Left ventricle myocardium inferior (tissue), 1 donor: ENCODE results near the gene PEG3. TPM values are rescaled to one million over a fixed set of nuclear protein-coding genes. Genes with fewer than 3 reads are reported as not detected.

Source experiments
- DNase-seq: peaks from one replicate; pipeline ENCODE4 v3.0.0-alpha.2; 2020
- H3K27ac ChIP-seq: fragments of 200-600 bp; replicated peaks from 2 replicates; pipeline ENCODE4 v1.8.0; 2021
- H3K27me3 ChIP-seq: fragments of 200-600 bp; 2 replicates; pipeline ENCODE4 v1.8.0; 2021; ENCODE audit warnings: low read depth
- H3K36me3 ChIP-seq: fragments of 200-600 bp; 2 replicates; pipeline ENCODE4 v1.8.0; 2021
- H3K4me1 ChIP-seq: fragments of 200-600 bp; 2 replicates; pipeline ENCODE4 v1.8.0; 2021
- H3K4me3 ChIP-seq: fragments of 200-600 bp; 2 replicates; pipeline ENCODE4 v1.8.0; 2021; ENCODE audit warnings: mild to moderate bottlenecking, moderate library complexity
- H3K9me3 ChIP-seq: fragments of 200-600 bp; replicated peaks from 2 replicates; pipeline ENCODE4 v1.8.0; 2021
- CTCF ChIP-seq: fragments of 200-600 bp; IDR thresholded peaks from 2 replicates; pipeline ENCODE4 v1.8.0; 2021; ENCODE audit warnings: antibody characterized with exemption, mild to moderate bottlenecking, borderline replicate concordance
- intact Hi-C: fragments of 100-400 bp; cut with micrococcal nuclease; formaldehyde crosslinking; loops from one replicate; pipeline ENCODE4 v1.11.0; 2022
- total RNA-seq: library from RNA; stranded (reverse); fragmentation: NEBNext Ultra II Directional; extraction: Animal tissue kit (Norgen Biotek cat#: 25700); gene quantifications from one replicate; pipeline ENCODE4 v1.2.1, GENCODE V29; 2021
- donor health status: DM: no; HTN: yes; CAD: no; lungs with severe emphysema.

PEG3 gene
- total RNA-seq, 1 donor from 2014 or later: 10.0 TPM

GRCh38 chr19:56838024-56838908 is 2.3 kb downstream of the PEG3 start:
- intact Hi-C loops: no loop called here
- Histone ChIP-seq H3K4me1 (peaks cover 8% of the 10 kb centered on the region), H3K4me3 (peak overlapping the region; percentile 71), H3K9me3 (no peaks in the 10 kb centered on the region), H3K27ac (peak overlapping the region; percentile 94), H3K36me3 (no peaks in the 10 kb centered on the region), H3K27me3 (no peaks in the 10 kb centered on the region)
- TF ChIP-seq CTCF: peak; percentile 61
- DNase-seq: peak; percentile 66

GRCh38 chr19:56837492-56838023 is 3.0 kb downstream of the PEG3 start:
- no peaks in the 10 kb centered on the region for H3K36me3 ChIP-seq
- H3K4me1 ChIP-seq: peaks cover 8% of the 10 kb centered on the region
- peak overlapping the region; percentile 94 for H3K27ac ChIP-seq
- intact Hi-C loops: no loop called here
- peak; percentile 75 for DNase-seq
- peak overlapping the region; percentile 71 for H3K4me3 ChIP-seq
- no peaks in the 10 kb centered on the region for H3K9me3 ChIP-seq
- TF ChIP-seq CTCF: peak; percentile 66
- H3K27me3 ChIP-seq: no peaks in the 10 kb centered on the region

DNA sequence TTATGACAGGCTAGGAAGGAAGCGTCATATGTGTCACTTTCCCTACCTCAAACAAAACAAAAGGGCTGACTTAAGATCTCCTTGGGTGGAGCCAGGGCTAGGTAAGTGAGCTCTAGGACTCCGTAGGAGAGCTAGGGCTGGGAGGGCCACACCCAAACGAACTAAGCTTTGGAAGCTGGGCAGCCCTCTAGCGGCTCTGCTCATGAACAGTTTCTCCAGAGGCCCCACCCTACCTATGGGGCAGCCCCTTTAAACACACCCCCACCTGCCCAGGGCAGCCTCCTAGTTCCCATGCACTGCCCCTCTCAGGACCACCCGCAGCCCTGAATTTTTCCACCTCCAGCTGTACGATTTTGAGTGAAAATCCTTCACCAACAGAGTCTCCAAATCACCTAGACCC is 3.5 kb downstream of the PEG3 start:
- no peak for TF ChIP-seq CTCF
- H3K4me1 ChIP-seq: peaks cover 8% of the 10 kb centered on the region
- H3K9me3 ChIP-seq: no peaks in the 10 kb centered on the region
- no peaks in the 10 kb centered on the region for H3K36me3 ChIP-seq
- H3K27me3 ChIP-seq: no peaks in the 10 kb centered on the region
- intact Hi-C loops: no loop called here
- peak overlapping the region; percentile 71 for H3K4me3 ChIP-seq
- no peak for DNase-seq
- H3K27ac ChIP-seq: peak overlapping the region; percentile 94

GRCh38 chr19:56836059-56836458 is 4.5 kb downstream of the PEG3 start:
- Histone ChIP-seq H3K9me3 (no peaks in the 10 kb centered on the region), H3K27ac (no peak overlapping the region), H3K36me3 (no peaks in the 10 kb centered on the region), H3K4me3 (no peak overlapping the region), H3K27me3 (no peaks in the 10 kb centered on the region), H3K4me1 (peaks cover 13% of the 10 kb centered on the region)
- intact Hi-C loops: no loop called here
- no peak for DNase-seq
- no peak for TF ChIP-seq CTCF

GRCh38 chr19:56835401-56835800 is 5.1 kb downstream of the PEG3 start:
- H3K27ac ChIP-seq: no peak overlapping the region
- H3K27me3 ChIP-seq: no peaks in the 10 kb centered on the region
- no peak for DNase-seq
- H3K36me3 ChIP-seq: no peaks in the 10 kb centered on the region
- H3K9me3 ChIP-seq: no peaks in the 10 kb centered on the region
- no peak for TF ChIP-seq CTCF
- peaks cover 13% of the 10 kb centered on the region for H3K4me1 ChIP-seq
- no peak overlapping the region for H3K4me3 ChIP-seq
- intact Hi-C loops: no loop called here
